Measurements from ENCODE around the gene CBR1. TPM values are rescaled to one million over a fixed set of nuclear protein-coding genes. Genes with fewer than 3 reads are reported as not detected.

CBR1 gene
- total and polyA plus RNA-seq, 2 of the 8 experiments (the other 6 are each of a cell fraction or from before 2014, with no cell fraction given), result 1.8 to 207 TPM

DNA sequence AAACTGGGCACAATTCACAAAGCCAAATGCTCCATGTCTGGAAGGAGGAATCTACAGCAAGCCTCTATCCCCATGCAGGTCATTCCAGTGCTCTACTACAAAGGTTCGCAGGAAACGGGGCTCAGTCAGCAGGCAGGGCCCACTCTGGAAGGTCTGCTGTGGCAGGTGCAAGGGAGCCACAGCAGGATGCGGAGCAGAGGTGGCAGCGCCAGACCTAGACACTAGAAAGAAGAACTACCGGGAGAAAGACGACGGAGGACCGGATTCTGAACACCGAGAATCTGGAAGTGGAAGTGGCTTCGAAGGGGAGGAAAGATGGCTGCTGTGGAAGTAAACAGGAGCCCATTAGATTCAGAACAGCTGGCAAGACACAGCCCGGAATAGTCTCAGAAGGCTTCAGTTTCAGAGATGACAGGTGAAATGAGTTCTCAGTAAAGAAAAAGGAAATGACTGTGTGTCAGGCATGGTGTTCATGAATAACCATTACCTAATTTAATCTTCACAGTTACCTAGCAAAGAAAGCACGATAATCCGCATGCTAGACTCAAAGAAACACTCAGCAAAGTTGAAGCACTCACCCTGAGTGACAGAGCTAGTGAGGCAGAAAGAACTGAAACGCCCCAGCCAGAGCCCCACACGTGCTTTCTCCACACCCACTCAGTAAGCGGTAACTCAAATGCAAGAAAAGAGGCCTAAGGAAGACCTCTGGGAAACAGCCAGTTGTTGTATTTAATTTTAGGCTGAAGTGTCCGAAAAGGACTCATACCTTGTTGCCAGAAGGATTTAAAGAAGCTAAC lies 30.9 kb upstream of the CBR1 start:
- Histone ChIP-seq H3K79me1 (ENCODE audit: low read depth, low read length) (no peaks in the 10 kb centered on the region), H2BK15ac (ENCODE audit: low read length) (no peak overlapping the region), H3K4me3 (ENCODE audit: extremely low read depth in 1 of 4, insufficient read depth in 2 of 4, low read depth in 3 of 4, low read length in 4 of 4) (no peak overlapping the region), H3K14ac (ENCODE audit: insufficient read length) (no peak overlapping the region), H4K5ac (ENCODE audit: insufficient read length, low read depth, low read length) (no peak overlapping the region), H3K27me3 (replicated peaks in 1 of 4; ENCODE audit: control insufficient read depth in 3 of 4, extremely low read depth in 1 of 4, insufficient read depth in 3 of 4, low read length in 3 of 4) (no peaks in the 10 kb centered on the region), H4K91ac (replicated peaks; ENCODE audit: insufficient read length, low read length) (no peak overlapping the region), H2BK12ac (ENCODE audit: low read depth, low read length) (no peak overlapping the region), H2AFZ (ENCODE audit: low read length) (no peak overlapping the region), H3K4ac (replicated peaks; ENCODE audit: insufficient read length, low read depth, low read length) (no peak overlapping the region), H3K23ac (ENCODE audit: insufficient read length) (no peak overlapping the region), H2BK120ac (replicated peaks; ENCODE audit: low read depth, low read length) (no peak overlapping the region), H3K4me1 (replicated peaks in 1 of 4; ENCODE audit: control insufficient read depth in 3 of 4, insufficient read depth in 4 of 4, low read length in 3 of 4) (peaks cover 0 to 6% (median 0%) of the 10 kb centered on the region in 4 experiments; a peak in 3 of 7 replicates), H3K23me2 (ENCODE audit: low read depth, low read length) (no peaks in the 10 kb centered on the region), H3K9ac (replicated peaks in 1 of 4; ENCODE audit: extremely low read depth in 1 of 4, low read depth in 3 of 4, low read length in 3 of 4) (no peak overlapping the region; a peak in 1 of 7 replicates), H3K27ac (ENCODE audit: low read depth, low read length) (no peak overlapping the region), H3K9me3 (ENCODE audit: insufficient read depth in 2 of 2, low read depth in 1 of 2, low read length in 1 of 2) (no peaks in the 10 kb centered on the region), H3K18ac (ENCODE audit: extremely low read depth, low read length) (no peak overlapping the region), H3K56ac (replicated peaks; ENCODE audit: insufficient read length, low read depth, low read length) (no peak overlapping the region), H3K36me3 (ENCODE audit: control insufficient read depth in 2 of 4, insufficient read depth in 4 of 4, low read length in 3 of 4) (peaks cover 11 to 79% (median 55%) of the 10 kb centered on the region in 4 experiments), H4K8ac (ENCODE audit: extremely low read depth, insufficient read depth, low read length) (no peak overlapping the region; the same call in 1 of the 2 replicates), H3K4me2 (ENCODE audit: insufficient read depth in 1 of 2, low read depth in 2 of 2, low read length in 2 of 2) (no peak overlapping the region), H4K20me1 (replicated peaks in 1 of 2; ENCODE audit: control insufficient read depth in 1 of 2, insufficient read depth in 2 of 2, low read length in 2 of 2) (peaks cover 1 to 2% of the 10 kb centered on the region in 2 experiments), H3K79me2 (ENCODE audit: control insufficient read depth in 1 of 2, insufficient read depth in 2 of 2, low read length in 2 of 2) (no peaks in the 10 kb centered on the region), H2BK5ac (ENCODE audit: low read depth, low read length) (no peak overlapping the region), H2AK5ac (ENCODE audit: low read depth, low read length) (no peak overlapping the region), H2BK20ac (ENCODE audit: low read length) (no peak overlapping the region)
- WGBS, 2 experiments (ENCODE audit: extremely low coverage in 1 of 2, insufficient coverage in 1 of 2, insufficient read length in 1 of 2, insufficient replicate concordance in 2 of 2, low coverage in 1 of 2, low lambda C conversion rate in 2 of 2, missing lambda C conversion rate in 1 of 2), result 89% methylated on average over 17 of the region's 17 CpGs; no CpG with 5 or more reads in 1 of the 2 experiments
- ChIA-PET CTCF (ENCODE audit: partially characterized antibody) (interaction anchor here (0.9 to 1.0 kb wide), 2 partner anchors 9 to 87 kb away, joined by 4 read pairs; no protein-coding TSS in a partner anchor), POLR2A (ENCODE audit: partially characterized antibody) (interaction anchor here (0.8 to 1.7 kb wide), 3 partner anchors 8 to 34 kb away, joined by 3 to 5 read pairs (median 4); no protein-coding TSS in a partner anchor)
- FAIRE-seq (no peak), DNase-seq (ENCODE audit: low read depth in 1 of 2, low spot score in 2 of 2) (no peak)
- TF ChIP-seq RNF2 (IDR thresholded peaks at IDR 0.05; ENCODE audit: borderline replicate concordance, low read depth, low read length, missing control alignments, poor library complexity, severe bottlenecking) (no peak), EZH2 (IDR thresholded peaks at IDR 0.05; ENCODE audit: low read depth, low read length, severe bottlenecking) (no peak), SIRT6 (IDR thresholded peaks at IDR 0.05; ENCODE audit: low read length) (no peak), ZNF274 (IDR thresholded peaks at IDR 0.05; ENCODE audit: borderline replicate concordance, extremely low read depth, low read length) (no peak), SUZ12 (IDR thresholded peaks at IDR 0.05; ENCODE audit: low read length) (no peak), BACH1 (IDR thresholded peaks at IDR 0.05; ENCODE audit: low read length) (no peak), POLR2AphosphoS5 (IDR thresholded peaks at IDR 0.05; ENCODE audit: low read depth, low read length) (no peak), NANOG (IDR thresholded peaks at IDR 0.05; ENCODE audit: insufficient read depth, low read depth, low read length, poor library complexity, severe bottlenecking) (no peak), NRF1 (IDR thresholded peaks at IDR 0.05; ENCODE audit: low read depth, low read length) (no peak), GABPA (IDR thresholded peaks at IDR 0.05; ENCODE audit: borderline replicate concordance, insufficient read depth, low read length) (no peak)

Data from H1 (cell line).